NCI-H226 (cell line): ENCODE data around the gene GRAMD1B.
"Not testable (repeated sequence)": the region's sequence is repeated elsewhere in the genome, so short reads cannot be mapped to it uniquely, and the experiment has no call there.

Experiments used
- DNase-seq: peaks from one replicate; pipeline ENCODE4 v3.0.0-alpha.2; 2015

The GRAMD1B gene

DNA sequence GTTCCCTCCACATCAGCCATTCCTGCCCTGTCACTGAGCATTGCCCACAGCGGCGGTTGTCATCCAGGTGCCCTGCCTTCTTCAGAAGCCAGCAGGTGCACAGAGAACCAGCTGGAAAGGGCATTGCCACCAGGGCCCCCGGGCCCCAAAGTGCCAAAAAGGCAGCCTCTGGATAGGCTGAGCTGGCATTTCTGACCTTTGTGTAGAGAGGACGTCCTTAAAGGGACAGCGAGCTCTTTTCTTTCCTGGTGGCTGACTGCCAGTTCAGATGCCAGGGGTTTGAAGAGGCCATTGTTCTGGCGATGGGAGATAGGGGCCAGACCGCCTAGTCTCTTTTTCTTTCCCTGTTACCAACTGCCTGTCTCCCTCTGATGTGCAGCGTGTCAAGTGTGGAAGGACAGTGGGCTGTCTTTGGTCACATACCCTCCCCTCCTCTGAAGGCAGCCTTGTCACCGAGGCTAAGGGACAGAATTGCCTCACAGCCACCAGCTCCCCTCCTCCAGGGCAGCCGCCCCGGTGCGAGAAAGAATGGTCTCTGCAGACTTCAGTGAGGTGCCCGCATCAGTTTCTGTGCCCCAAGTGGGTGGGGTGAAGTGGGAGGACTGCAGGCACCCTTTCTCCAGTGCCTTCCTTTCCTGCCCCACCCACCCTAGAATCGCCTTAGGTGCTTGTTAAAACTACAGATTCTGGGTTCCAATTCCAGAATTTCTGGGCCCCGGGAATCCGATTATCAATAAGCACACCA is 114.7 kb downstream of the GRAMD1B start:
- no peak for DNase-seq

DNA sequence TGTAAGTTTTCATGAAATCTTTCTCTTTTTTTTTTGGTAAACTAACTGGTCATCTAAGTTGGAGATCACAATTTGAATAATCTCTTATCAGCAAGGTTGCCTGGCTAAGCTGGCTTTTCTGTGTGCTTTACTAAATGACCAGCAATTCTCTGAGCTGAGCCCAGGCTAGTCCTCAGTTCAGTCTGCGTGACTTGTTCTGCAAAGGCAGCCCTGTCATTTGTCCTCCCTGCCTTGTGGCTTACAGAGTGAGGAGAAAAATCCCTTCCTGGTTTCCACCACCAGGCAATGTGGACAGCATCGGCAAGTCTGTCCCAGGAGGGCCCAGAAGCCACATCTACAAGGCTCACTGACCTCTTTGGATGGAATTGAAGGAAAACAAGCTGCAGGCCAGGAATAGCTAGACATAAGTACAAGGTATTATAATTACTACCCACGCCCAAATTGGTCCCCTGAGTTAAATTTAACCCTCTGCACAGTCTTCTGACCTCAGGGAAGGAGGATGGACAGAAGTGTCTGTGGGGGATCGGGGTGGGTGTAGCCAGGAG is 115.7 kb downstream of the GRAMD1B start:
- DNase-seq = no peak

DNA sequence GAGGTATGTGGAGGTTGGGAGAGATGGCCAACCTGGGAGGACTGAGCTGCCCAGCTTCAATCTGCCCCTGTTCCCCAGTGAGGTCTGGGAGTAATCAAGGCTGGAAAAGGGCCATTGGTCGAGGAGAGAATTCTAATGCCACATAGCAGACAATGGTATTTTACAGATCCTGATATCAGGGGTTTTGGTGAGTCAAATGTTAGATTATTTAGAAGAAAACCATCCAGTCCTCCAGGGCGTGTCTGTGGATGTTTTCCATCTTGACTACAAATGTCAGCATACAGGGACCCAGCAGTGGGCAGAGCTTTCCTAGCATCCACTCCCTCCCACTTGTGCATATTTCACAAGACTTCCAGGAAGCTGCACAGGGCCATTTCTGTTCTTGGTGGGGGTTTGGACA is 116.4 kb downstream of the GRAMD1B start:
- peak; percentile 50 for DNase-seq

DNA sequence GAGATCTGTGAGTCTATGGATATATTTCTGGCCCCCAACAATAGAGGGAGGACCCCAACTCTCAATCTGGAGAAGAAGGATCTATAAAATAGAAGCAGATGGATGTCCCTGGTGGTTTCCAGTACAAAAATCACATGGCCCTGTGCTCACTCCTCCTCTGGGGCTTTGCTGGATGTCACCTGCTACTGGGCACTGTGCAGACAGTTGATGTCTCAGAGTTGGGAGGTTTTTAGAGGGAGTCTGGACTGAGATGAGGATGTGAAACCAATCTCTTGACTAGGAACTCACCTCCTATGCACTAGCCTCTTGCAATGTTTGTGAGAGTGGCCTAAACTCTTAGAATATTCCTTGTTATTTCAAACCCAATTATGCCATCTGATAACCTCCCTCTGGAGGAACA is 117.1 kb downstream of the GRAMD1B start:
- no peak for DNase-seq

DNA sequence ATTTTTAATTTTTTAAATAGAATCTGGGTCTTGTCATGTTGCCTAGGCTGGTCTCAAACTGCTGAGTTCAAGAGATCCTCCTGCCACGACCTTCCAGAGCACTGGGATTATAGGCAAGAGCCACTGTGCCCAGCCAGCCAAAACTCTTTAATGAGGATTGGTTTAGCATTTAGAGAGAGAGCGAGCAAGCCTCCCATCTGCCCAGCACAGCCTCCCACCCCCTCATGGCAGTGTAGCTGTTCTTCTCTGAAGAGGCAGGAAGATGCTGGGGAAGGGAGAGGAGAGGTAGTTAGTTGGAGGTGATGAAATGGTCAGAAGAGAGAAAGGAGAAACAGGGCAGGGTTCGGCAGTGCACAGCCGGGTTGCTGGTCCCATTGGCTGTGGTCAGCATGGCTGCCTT is 118.7 kb downstream of the GRAMD1B start:
- DNase-seq = no peak

DNA sequence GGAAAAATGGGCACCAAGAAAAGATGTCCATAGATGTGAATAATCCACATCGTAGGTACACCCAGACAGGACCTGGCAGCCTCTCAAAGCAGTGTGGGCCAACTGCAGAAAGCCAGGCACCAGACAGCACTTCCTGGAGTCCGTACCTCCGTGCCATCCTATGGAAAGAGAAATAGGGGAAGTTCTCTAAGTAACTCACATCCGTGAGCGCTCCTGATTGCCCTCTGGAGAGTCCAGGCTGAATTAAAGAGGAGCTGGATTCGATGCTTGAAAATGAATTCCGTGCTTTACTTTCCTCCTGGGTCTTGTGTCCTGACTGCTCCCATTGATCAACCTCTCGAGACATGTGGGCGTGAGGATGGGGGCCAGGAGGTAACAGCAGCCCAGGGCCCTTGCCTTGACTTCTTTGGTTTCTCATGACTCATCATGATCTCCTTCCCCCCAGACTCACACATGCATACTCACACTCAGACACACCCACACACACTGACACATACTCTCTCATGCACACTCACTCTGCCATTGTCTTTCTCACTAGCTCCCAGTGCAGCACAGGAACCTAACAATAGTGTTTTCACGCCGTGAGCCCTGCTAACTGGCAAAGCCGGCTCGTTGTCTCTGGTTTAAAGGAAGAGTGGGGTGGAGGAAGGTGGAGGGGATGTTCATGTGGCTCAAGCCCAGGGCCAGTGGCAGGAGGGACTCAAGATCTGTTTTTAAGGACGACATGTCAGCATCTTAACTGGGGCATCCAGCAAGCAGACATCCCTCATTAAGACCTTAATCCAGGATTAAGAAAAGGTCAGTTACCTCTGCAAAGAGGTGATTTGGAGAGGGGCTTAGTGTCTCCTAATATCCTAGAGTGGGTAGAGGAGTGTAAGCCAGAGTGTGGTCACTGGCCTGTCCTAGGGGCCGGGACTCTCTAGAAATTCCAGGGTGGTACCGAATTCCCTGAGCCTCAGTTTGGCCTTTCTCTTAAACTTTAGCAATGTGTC is 120.2 kb downstream of the GRAMD1B start:
- no peak for DNase-seq

DNA sequence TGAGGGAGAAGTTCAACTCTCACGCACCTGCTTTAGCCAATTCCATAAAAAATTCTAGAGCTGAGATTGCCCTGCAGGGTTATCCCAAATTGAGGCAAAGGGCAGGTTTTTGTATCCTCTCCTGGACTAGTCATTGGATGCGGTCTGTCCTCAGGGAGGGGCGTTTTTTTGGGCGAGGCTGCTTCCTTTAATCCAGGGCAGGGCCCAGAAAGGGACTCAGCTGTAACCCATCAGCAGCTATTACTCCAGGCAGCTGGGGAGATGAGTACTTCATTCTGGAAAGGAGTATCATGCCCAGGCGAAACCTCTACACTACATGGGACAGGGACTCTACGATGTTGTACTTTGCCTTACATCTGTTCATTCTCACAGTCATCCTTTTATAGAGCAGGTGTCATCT is 121.0 kb downstream of the GRAMD1B start:
- DNase-seq = no peak

DNA sequence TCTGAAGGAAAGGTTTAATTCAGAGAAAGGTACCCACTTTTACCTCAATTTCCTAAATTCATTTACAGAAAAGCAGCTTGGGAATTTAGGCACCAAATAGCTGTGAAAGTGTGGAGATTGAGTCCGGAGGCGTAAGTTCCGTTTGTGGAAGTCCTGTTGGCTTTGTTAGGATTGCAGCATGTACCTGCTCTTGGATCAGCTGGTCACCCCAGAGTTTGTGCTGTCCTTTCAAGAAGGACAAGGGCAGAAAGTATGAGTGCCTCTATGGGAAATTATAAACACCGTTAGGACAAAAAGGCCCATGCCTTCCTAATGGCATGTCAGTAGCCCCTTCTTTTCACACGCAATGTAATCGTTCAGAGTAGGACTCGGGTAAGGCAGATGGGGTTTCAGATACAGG is 126.6 kb downstream of the GRAMD1B start:
- DNase-seq = no peak

DNA sequence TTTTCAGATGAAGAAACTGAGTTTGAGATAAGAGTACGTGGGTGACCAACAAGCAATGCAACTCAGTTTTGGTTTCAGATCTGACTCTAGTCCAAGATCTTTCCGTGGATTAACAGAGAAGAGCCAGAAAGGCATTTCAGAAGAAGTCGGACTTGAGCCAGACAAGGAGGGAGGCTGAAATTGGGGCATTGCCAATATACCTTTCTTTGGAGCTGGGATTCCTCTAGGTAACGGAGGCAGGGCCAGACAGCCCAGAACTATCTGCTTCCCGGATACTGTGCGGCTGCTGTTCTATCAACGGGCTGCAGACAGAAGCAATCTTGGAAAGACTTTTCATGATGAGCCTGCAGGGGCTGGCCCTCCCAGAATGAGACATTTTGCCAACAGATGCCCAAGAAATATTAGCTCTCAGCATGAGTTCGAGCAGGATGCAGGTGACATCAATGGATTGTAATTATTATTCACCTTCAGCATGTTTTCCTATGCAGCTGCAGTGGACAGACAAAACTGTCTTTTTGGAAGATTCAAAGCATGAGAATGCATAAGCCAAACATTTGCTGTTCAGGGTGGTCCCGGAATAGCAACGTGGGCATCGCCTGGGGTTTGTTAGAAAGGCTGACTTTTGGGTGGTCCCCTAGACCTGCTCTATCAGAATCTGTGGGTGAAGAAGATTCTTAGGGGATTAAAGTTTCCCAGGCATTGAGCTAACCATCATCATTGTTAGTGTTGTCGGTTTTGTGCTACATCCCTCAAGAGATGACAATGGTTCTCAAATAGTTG is 128.7 kb downstream of the GRAMD1B start:
- no peak for DNase-seq

DNA sequence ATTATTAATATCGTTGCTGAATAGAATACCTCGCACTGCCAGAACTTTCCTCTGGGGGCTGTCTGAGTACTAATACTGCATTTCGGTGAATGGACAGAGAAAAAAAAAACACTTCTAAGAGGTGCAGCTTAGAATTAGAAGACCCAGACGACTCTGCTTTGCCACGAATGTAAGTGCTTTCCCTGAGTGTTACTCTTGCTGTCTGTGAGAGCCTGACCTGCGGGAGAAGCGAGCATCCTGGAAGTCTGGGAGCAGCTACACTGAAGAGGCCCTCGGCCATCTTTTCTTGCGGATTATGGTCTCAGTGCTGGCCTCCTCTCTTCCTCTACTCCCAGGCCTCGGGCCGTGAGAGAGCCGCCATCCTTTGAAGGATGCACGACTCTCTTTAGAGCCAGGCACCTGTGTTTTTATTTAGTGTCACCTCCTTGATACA is 129.5 kb downstream of the GRAMD1B start:
- DNase-seq = no peak

DNA sequence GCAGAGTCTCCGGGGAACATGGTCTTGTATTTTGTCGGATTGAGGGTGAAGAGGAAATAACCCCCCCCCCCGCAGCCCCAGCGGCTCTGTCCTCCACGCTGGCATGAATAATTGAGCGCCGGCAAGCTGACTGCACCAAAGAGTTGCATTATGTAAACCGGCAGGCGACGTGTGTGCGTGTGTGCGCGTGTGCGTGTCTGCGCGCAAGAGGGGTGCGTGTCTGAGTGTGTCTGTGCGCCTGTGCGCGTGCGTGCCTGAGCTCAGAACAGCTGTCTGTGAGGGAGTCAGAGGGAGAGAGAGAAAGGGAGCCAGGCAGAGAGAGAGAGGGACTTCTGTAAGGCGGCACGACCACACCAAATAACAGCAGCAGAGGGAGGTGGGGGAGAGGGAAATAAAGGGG is 129.9 kb downstream of the GRAMD1B start:
- DNase-seq = no peak

DNA sequence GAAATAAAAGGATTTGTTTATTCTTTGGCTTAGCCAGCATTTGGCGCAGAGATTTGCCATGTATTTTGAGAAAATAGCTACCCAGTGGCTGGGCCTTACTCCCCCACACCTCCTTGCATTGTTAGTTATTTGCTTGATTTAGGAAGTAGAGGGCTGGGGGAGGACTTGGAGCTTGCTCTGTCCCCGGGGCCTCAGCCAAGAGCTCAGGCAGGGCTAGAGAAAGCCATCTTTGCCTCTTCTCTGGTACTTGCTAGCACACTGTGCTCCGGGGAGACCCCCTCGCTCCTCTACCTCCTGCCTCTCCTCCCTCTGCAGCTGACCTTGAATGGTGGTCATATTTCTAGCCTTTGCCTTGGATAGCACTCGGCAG is 131.3 kb downstream of the GRAMD1B start:
- no peak for DNase-seq

DNA sequence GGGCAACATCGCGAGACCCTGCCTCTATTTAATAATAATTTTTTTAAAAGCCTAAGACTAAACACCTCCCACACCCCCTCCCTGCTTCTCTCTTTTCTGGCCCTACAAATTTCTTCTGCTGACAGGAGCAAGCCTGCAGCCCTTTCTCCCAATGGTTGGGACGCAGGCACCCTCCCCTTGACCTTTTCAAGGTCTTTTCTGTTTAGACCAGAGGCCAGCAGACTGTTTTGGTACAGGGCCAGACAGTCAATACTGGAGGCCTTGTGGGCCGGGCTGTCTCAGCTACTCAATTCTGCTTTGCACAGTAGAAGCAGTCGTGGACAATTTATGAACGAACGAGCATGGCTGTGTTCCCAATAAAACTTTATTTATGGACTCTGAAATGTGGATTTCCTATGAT is 132.1 kb downstream of the GRAMD1B start:
- DNase-seq = no peak

DNA sequence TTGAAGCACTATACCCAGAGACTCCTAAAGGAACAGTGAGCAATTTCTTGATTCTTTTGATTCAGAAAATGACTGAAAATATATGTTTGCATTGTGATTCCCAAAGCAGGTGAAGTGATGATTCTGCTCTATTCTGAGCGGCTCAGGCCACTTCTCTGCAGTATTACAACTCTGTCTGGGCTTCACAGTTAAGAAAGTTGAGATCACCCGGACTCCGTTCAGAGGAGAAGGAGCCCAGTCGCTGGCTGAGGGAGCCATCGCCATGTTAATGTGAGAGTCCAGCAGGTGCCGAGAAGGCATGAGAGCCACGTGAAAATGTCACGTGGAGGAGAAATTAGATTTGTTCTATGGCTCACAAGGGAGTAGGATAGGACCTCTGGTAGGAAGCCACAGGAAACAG is 132.8 kb downstream of the GRAMD1B start:
- no peak for DNase-seq

DNA sequence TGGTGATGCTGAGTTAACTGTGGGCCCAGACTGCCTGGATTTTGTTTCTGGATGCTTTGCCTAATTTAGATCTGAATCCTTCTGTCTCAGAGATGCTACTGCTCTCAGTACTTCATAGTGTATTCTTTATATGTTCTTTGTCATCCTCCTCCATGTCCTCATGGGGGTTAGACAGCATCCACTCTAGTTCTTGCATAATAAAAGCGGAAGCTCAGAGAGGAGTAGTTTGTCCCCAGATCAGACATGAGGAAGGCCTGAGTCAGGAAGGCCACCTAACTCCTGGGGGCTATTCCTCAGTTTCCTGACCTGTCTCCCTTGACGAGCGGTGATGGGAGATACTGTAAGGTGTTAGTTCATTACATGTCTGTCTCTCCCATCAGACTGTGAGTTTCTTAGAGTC is 134.2 kb downstream of the GRAMD1B start:
- DNase-seq = no peak

DNA sequence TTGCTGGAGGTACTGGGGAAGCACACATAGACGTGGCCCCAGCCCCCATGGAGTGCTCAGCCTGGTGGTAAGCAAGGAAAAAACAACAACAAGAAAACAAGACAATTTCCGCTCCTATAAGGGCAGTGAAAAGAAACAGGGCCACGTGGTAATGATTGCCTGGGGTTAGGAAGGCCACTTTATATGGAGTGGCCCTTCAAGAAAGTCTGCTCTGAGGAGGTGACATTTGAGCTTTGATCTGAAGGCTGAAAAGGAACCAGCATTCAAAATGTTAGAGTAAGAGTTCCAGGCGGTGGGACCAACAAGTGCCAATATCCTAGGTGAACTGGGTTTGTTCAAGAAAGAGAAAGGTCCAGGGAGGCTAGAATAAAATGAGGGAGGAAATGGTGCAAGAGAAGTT is 136.8 kb downstream of the GRAMD1B start:
- DNase-seq = no peak

DNA sequence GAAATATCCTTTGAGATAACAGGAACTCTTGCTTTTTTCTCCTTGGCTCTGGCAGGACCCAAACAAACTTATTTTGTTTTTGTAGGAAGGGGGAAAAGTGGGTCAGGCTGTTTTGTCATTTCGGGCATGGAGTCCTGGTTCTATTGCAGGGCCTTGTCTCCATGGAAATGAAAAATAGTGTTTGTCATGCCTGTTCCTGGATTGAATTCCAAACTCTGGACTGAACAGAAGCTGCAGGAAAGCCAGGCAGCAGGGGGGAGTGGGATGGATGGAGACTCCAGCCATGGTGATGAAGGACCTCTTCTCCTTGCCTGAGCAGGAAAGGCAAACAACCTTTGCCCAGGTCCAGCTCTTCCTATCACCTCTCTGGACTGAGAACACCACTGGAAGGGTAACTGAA is 137.4 kb downstream of the GRAMD1B start:
- no peak for DNase-seq

DNA sequence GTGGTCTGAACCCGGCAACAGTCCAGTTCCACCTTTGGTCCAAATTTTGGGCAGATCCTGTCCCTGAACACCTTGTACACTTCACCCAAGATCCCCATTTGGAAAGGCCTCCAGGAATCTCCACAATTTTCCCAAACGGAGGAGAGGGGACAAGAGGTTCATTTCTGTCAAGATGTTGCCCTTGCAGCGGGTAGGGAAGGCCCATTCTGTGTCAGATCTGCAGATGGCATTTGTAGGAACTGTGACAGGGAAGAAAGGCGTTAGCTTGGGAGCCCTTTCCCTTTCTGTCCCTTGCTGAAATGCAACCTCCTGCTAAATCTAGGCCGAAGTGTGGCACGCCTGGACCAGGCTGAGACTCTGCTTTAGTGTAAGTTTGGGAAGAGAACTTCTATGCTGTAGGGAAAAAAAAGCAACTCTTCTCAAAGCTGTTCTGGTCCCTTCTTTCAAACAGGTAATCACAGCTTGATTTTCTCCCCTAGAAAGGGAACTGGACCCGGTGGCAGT is 138.3 kb downstream of the GRAMD1B start:
- DNase-seq = no peak

DNA sequence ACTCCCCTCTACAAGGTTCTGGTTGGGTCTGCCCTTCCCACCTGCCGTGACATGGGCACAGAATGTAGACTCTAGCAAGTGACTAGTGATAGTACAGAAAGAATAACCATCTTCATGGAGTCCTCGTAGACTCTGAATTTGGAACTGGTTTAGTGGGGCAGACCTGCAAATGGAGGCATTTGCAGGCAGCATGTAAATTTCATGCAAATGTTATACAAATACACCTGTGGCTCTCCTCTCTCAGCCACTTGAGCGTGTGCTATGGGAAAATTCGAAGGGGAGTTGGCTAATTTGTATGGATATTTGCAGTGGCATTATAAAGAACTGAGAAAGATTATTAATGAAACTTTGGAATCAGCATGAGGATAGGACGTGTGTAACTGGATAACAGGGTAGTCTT is 139.3 kb downstream of the GRAMD1B start:
- DNase-seq = no peak

DNA sequence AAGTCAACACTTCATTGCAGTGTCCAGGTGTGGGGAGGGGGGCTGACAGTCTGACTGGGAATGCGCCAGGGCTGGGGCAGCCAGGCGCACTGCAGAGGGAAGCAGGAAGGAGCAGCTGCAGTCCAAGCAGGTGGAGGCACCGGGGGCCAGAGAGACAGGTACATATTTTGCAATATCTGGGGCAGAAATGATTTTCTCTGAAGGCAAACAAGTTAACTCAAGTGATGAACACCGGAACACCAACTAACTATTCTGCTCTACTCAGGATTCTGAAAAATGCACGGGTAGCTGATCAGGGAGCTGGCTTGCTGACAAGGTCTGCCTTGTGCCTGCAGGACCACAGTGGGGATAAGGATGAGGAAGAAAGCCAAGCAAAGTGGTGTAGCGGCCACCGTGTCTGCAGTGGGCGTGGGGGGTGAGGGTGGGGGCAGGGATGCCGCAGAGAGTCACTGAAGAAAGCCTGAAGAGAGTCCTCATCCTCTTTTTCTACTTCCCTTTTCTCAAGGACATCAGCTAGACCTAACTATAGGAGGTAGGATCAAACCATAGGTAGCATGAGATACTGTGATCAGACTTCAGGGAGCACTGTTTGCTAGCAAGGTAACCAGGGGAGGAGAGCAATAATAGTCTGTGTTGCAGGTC is 141.0 kb downstream of the GRAMD1B start:
- no peak for DNase-seq

DNA sequence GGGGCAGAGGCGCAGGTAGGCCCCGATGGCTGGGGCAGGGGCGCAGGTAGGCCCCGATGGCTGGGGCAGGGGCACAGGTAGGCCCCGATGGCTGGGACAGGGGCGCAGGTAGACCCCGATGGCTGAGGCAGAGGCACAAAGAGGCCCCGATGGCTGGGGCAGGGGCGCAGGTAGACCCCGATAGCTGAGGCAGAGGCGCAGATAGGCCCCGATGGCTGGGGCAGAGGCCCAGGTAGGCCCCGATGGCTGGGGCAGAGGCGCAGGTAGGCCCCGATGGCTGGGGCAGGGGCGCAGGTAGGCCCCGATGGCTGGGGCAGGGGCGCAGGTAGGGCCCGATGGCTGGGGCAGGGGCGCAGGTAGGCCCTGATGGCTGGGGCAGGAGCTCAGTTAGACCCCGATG is 142.7 kb downstream of the GRAMD1B start:
- not testable (repeated sequence) for DNase-seq

DNA sequence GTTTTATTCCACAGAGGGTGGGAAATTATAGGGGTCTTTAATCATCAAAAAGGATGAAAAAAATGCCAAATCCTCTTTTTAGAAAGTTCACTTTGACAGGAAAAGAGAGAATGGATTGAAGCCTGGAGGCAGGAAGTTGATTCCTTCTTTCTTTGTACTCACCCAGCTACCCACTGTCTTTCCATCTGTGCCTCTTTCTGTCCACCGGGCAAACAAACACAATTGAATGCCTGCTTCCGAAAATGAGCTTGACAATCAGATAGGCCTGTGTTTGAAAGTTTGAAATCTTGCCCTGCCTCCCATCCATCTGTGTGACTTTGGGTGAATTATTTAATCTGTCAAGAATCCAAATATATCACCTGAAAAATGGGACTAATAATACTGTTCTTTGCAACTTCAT is 143.2 kb downstream of the GRAMD1B start:
- DNase-seq = no peak
